ENCODE data around the gene IQGAP2.

IQGAP2 gene

DNA sequence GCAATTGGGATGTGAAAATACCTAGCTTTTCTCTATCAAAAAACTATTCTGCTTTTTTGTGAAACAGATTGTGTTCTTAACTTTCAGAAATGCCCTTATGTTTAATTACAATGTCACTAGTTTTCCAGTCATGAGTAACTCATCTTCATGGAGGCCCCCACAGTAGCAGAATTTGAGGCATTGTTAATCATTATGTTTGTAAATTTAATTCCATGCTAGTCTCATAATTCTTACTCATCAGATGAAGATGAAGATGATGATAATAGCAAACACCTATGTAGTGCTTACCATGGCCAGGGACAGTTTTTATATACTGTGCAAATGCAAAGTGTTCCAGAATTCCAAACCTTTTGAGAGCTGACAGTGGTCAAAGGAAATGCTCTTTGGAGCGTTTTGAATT lies 285.1 kb downstream of the IQGAP2 start:
- Histone ChIP-seq H3K36me3 (ENCODE audit: control insufficient read depth in 2 of 2, insufficient read depth in 1 of 2, low read length in 2 of 2) (no peaks in the 10 kb centered on the region), H3K27ac (ENCODE audit: extremely low read depth, low read depth, low read length) (no peak overlapping the region), H3K9me3 (ENCODE audit: control insufficient read depth, insufficient read depth, low read depth, low read length) (no peaks in the 10 kb centered on the region), H3K4me3 (ENCODE audit: low read depth, low read length) (no peak overlapping the region), H3K4me1 (ENCODE audit: control insufficient read depth, insufficient read depth, low read length) (peaks cover 5% of the 10 kb centered on the region; the same call in 1 of the 2 replicates)
- ChIA-PET CTCF (interaction anchor here (0.7 kb wide), 1 partner anchor 87 kb away, joined by 3 read pairs; no protein-coding TSS in a partner anchor), POLR2A (no interaction called here)
- TF ChIP-seq ZNF211 (tag by site-specific recombination; IDR thresholded peaks at IDR 0.05; ENCODE audit: low read depth) (no peak), ZNF513 (tag by site-specific recombination; IDR thresholded peaks at IDR 0.05) (peak; percentile 65)

GRCh38 chr5:76688836-76689235 lies 285.8 kb downstream of the IQGAP2 start:
- Histone ChIP-seq H3K9me3 (ENCODE audit: control insufficient read depth, insufficient read depth, low read depth, low read length) (no peaks in the 10 kb centered on the region), H3K27ac (ENCODE audit: extremely low read depth, low read depth, low read length) (no peak overlapping the region), H3K36me3 (ENCODE audit: control insufficient read depth in 2 of 2, insufficient read depth in 1 of 2, low read length in 2 of 2) (no peaks in the 10 kb centered on the region), H3K4me3 (ENCODE audit: low read depth, low read length) (no peak overlapping the region), H3K4me1 (ENCODE audit: control insufficient read depth, insufficient read depth, low read length) (peaks cover 5% of the 10 kb centered on the region; the same call in 1 of the 2 replicates)
- TF ChIP-seq ZNF280C (tag by site-specific recombination; IDR thresholded peaks at IDR 0.05) = no peak
- TF ChIP-seq TCF7L2 (IDR thresholded peaks at IDR 0.05; ENCODE audit: borderline replicate concordance, low read depth, low read length) = no peak
- TF ChIP-seq ZBTB1 (tag by site-specific recombination; IDR thresholded peaks at IDR 0.05) = no peak
- no peak for TF ChIP-seq ZNF132 (tag by site-specific recombination; IDR thresholded peaks at IDR 0.05; ENCODE audit: borderline replicate concordance)
- no peak for TF ChIP-seq HOXA7 (CRISPR knock-in tag; IDR thresholded peaks at IDR 0.05; ENCODE audit: borderline replicate concordance)
- TF ChIP-seq, protein P1, sequence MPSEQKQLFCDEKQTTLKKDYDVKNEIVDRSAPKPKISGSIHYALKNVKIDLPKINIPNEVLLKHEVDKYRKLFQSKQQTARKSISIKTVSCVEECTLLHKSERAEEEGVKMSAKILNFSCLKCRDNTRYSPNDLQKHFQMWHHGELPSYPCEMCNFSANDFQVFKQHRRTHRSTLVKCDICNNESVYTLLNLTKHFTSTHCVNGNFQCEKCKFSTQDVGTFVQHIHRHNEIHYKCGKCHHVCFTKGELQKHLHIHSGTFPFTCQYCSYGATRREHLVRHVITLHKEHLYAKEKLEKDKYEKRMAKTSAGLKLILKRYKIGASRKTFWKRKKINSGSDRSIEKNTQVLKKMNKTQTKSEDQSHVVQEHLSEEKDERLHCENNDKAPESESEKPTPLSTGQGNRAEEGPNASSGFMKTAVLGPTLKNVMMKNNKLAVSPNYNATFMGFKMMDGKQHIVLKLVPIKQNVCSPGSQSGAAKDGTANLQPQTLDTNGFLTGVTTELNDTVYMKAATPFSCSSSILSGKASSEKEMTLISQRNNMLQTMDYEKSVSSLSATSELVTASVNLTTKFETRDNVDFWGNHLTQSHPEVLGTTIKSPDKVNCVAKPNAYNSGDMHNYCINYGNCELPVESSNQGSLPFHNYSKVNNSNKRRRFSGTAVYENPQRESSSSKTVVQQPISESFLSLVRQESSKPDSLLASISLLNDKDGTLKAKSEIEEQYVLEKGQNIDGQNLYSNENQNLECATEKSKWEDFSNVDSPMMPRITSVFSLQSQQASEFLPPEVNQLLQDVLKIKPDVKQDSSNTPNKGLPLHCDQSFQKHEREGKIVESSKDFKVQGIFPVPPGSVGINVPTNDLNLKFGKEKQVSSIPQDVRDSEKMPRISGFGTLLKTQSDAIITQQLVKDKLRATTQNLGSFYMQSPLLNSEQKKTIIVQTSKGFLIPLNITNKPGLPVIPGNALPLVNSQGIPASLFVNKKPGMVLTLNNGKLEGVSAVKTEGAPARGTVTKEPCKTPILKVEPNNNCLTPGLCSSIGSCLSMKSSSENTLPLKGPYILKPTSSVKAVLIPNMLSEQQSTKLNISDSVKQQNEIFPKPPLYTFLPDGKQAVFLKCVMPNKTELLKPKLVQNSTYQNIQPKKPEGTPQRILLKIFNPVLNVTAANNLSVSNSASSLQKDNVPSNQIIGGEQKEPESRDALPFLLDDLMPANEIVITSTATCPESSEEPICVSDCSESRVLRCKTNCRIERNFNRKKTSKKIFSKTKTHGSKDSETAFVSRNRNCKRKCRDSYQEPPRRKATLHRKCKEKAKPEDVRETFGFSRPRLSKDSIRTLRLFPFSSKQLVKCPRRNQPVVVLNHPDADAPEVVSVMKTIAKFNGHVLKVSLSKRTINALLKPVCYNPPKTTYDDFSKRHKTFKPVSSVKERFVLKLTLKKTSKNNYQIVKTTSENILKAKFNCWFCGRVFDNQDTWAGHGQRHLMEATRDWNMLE (tag by site-specific recombination; conservative IDR thresholded peaks at IDR 0.05; ENCODE audit: low read depth) = no peak
- no peak for TF ChIP-seq ZNF629 (tag by site-specific recombination; IDR thresholded peaks at IDR 0.05)
- TF ChIP-seq ZNF211 (tag by site-specific recombination; IDR thresholded peaks at IDR 0.05; ENCODE audit: low read depth) = no peak
- TF ChIP-seq ZBTB48 (tag by site-specific recombination; IDR thresholded peaks at IDR 0.05) = no peak
- no peak for TF ChIP-seq ZNF157 (tag by site-specific recombination; IDR thresholded peaks at IDR 0.05)
- TF ChIP-seq, protein P2, sequence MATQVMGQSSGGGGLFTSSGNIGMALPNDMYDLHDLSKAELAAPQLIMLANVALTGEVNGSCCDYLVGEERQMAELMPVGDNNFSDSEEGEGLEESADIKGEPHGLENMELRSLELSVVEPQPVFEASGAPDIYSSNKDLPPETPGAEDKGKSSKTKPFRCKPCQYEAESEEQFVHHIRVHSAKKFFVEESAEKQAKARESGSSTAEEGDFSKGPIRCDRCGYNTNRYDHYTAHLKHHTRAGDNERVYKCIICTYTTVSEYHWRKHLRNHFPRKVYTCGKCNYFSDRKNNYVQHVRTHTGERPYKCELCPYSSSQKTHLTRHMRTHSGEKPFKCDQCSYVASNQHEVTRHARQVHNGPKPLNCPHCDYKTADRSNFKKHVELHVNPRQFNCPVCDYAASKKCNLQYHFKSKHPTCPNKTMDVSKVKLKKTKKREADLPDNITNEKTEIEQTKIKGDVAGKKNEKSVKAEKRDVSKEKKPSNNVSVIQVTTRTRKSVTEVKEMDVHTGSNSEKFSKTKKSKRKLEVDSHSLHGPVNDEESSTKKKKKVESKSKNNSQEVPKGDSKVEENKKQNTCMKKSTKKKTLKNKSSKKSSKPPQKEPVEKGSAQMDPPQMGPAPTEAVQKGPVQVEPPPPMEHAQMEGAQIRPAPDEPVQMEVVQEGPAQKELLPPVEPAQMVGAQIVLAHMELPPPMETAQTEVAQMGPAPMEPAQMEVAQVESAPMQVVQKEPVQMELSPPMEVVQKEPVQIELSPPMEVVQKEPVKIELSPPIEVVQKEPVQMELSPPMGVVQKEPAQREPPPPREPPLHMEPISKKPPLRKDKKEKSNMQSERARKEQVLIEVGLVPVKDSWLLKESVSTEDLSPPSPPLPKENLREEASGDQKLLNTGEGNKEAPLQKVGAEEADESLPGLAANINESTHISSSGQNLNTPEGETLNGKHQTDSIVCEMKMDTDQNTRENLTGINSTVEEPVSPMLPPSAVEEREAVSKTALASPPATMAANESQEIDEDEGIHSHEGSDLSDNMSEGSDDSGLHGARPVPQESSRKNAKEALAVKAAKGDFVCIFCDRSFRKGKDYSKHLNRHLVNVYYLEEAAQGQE (tag by site-specific recombination; IDR thresholded peaks at IDR 0.05) = no peak
- ChIA-PET POLR2A (interaction anchor here (1.3 kb wide), 1 partner anchor 31 kb away, joined by 3 read pairs; no protein-coding TSS in a partner anchor), CTCF (no interaction called here)

Measured in HEK293 (cell line).